Right cardiac atrium (tissue), 5 donors: Measurements from ENCODE around the gene ARHGAP12. TPM values are rescaled to one million over a fixed set of nuclear protein-coding genes. Genes with fewer than 3 reads are reported as not detected.

Source experiments
- ATAC-seq, 2 donors: fragments of 200-7000 bp; cut with Tn5 transposase; one replicate each; pipeline versions ENCODE4 v1.8.0 to v1.9.1; 2020; ENCODE audit warnings: moderate library complexity in 2 of 2, mild to moderate bottlenecking in 1 of 2
- DNase-seq, 3 donors: peaks; one replicate each; pipeline ENCODE4 v3.0.0-alpha.2; 2020
- H3K27ac ChIP-seq: one replicate; pipeline ENCODE4 v1.5.1; 2013; ENCODE audit warnings: mild to moderate bottlenecking, low read length, control low read depth, moderate library complexity
- H3K27me3 ChIP-seq: one replicate; pipeline ENCODE4 v1.6.1; 2013; ENCODE audit not compliant: control insufficient read depth, insufficient read depth
- H3K4me1 ChIP-seq: one replicate; pipeline ENCODE4 v1.6.1; 2013; ENCODE audit warnings: low read length; ENCODE audit not compliant: control insufficient read depth, insufficient read depth
- H3K4me3 ChIP-seq: one replicate; pipeline ENCODE4 v1.5.1; 2013; ENCODE audit warnings: low read length, control low read depth
- H3K9me3 ChIP-seq: one replicate; pipeline ENCODE4 v1.6.1; 2013; ENCODE audit warnings: low read length; ENCODE audit not compliant: control insufficient read depth
- whole genome bisulfite sequencing: extraction: QIAGEN DNeasy Blood & Tissue Kit; methylation state at CpG from one replicate; pipeline ENCODE4 v1.1.7; 2013; 5-methylcytosine and 5-hydroxymethylcytosine counted together
- intact Hi-C, 4 donors: fragments of 100-400 bp; cut with DNase I; formaldehyde crosslinking; loops; one replicate each; pipeline versions ENCODE4 v1.11.0 to v1.14.0; 2022 to 2023
- polyA plus RNA-seq: library from polyadenylated mRNA; stranded (reverse); fragments of 200-250 nt; gene quantifications from one replicate; pipeline ENCODE4 v1.2.3, GENCODE V29; 2013
- total RNA-seq, 4 donors: library from RNA; stranded (reverse); fragmentation: NEBNext Ultra II Directional; extraction: Animal tissue kit (Norgen Biotek cat#: 25700); gene quantifications; one replicate each; pipeline ENCODE4 v1.2.1, GENCODE V29; 2021
- donor health status: healthy with polysubstance abuse.
- donor health status: DM: no; HTN: yes; CAD: no.
- donor health status: DM: no; HTN: no; CAD: no.
- donor health status: DM: no; HTN: yes; CAD: no; lungs with severe emphysema.
- donor health status: DM: yes; HTN: yes; CAD: no.

ARHGAP12 gene
- total and polyA plus RNA-seq, 5 donors: 20.0 to 25.5 (median 24.8) TPM

DNA sequence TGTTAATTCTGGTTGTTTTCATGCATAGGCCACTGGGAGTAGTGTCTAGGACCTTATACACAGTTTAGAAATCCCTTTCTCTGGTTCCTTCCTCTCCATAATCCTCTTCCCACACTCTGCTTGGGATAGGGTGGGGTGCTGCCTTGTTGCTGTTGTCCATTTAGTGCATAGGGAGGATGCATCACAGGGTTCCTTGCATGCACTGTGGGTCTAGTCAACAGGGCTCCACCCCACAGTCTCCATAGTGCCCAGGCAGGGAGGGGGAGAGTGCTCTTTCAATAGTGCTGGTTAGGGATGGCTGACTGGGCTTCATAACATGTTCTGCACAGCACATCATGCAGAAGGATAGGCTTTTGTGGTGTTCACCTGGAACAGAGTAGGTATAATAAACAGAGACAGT lies 81.1 kb downstream of the ARHGAP12 start:
- no peaks in the 10 kb centered on the region for H3K27me3 ChIP-seq
- no peaks in the 10 kb centered on the region for H3K9me3 ChIP-seq
- no peaks in the 10 kb centered on the region for H3K4me1 ChIP-seq
- intact Hi-C loops: no loop called here
- ATAC-seq (no peak), DNase-seq (no peak)
- no peak overlapping the region for H3K4me3 ChIP-seq
- H3K27ac ChIP-seq: no peak overlapping the region

GRCh38 chr10:31838709-31839108 lies 89.9 kb downstream of the ARHGAP12 start:
- Histone ChIP-seq H3K9me3 (no peaks in the 10 kb centered on the region), H3K27me3 (no peaks in the 10 kb centered on the region), H3K4me3 (no peak overlapping the region), H3K27ac (no peak overlapping the region), H3K4me1 (no peaks in the 10 kb centered on the region)
- intact Hi-C loops: no loop called here
- 96% methylated on average over 7 of the region's 7 CpGs for WGBS
- ATAC-seq (no peak), DNase-seq (no peak)

DNA sequence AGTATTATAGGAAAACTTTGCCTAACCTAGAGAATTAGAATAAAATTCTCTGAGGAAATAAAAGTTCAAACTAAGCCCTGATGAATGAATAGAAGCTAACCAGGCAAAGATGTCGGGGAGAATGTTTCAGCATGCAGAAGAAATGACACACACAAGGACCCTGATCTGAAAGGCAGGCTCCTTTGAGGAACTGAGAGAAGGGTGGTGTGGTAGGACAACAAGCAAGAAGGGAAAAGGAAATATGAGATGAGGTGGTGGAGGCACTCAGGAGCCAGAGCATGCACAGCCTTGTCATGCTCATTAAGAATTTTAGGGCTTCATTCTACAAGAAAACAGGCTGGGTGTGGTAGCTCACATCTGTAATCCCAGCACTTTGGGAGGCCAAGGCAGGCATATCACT lies 90.6 kb downstream of the ARHGAP12 start:
- Histone ChIP-seq H3K27me3 (no peaks in the 10 kb centered on the region), H3K9me3 (no peaks in the 10 kb centered on the region), H3K4me1 (no peaks in the 10 kb centered on the region), H3K4me3 (no peak overlapping the region), H3K27ac (no peak overlapping the region)
- no peak for ATAC-seq
- WGBS: 89% methylated on average over 1 of the region's 1 CpG
- DNase-seq: no peak
- intact Hi-C loops: no loop called here

DNA sequence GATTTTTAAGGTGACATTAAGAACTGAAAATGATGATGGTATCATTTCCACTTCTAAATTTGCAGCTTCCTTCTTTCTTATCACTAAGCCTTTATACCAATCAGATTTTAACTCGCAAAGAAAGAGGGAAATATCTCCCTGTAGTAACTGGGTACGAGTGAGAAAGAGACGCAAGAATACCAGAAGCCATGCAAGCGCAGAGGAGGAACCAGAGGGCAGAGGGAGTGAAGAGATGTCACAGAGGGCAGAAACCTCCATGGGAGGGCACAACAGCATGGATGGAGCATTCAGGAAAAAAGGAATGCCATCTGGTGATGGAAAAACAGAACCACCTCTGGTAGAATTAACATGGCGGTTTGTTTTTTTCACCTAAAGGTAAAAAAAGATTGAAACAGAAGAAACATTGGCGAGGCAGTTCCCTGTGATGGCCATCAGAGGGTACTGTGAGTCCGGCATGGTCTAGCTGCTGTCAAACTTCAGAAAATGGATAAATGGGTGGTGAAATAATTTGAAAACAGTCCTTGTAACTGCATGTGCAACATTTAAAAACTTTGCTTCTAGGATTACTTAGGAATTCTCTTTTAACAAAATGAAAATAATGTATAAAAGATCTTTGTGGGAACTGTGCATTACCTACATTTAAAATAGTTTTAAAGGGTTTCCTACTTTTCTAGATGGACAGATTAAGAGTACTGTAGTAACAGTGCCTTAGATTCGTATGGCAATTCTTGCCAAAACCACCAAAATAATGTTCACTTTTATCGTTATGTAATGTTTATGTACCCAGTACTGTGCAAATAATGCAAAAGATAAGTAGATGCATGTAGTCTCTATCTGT lies 91.8 kb downstream of the ARHGAP12 start:
- Histone ChIP-seq H3K27me3 (no peaks in the 10 kb centered on the region), H3K4me3 (no peak overlapping the region), H3K27ac (no peak overlapping the region), H3K4me1 (no peaks in the 10 kb centered on the region), H3K9me3 (no peaks in the 10 kb centered on the region)
- intact Hi-C loops: no loop called here
- no peak for DNase-seq
- WGBS: 80% methylated on average over 9 of the region's 9 CpGs
- peak in 1 of 2 donors; percentile 40 for ATAC-seq

GRCh38 chr10:31833753-31834152 lies 94.9 kb downstream of the ARHGAP12 start:
- Histone ChIP-seq H3K4me1 (no peaks in the 10 kb centered on the region), H3K27ac (no peak overlapping the region), H3K4me3 (no peak overlapping the region), H3K9me3 (no peaks in the 10 kb centered on the region), H3K27me3 (no peaks in the 10 kb centered on the region)
- intact Hi-C loops: no loop called here
- ATAC-seq (no peak), DNase-seq (no peak)

DNA sequence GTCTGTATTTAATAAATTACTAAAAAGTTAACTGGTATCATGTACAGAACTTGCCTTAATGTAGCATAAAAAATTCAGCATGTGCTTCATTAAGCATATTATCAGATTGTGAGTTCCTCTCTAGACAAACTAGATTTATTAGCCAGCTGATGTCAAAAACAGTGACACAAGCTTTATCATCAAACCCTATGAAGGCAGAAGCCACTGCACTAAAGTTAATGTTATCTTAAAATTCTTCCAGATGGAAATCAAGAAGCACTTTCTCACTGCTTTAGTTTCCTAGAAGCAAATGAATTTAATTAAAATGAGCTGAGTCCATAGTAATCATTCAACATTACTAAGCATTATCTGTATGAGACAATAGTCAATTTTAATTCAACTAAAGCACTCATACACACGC lies 96.4 kb downstream of the ARHGAP12 start:
- H3K9me3 ChIP-seq: no peaks in the 10 kb centered on the region
- 90% methylated on average over 1 of the region's 1 CpG for WGBS
- no peaks in the 10 kb centered on the region for H3K27me3 ChIP-seq
- no peak for ATAC-seq
- no peak overlapping the region for H3K27ac ChIP-seq
- no peak overlapping the region for H3K4me3 ChIP-seq
- H3K4me1 ChIP-seq: no peaks in the 10 kb centered on the region
- intact Hi-C loops: no loop called here
- DNase-seq: no peak

GRCh38 chr10:31830887-31831286 lies 97.7 kb downstream of the ARHGAP12 start:
- Histone ChIP-seq H3K27me3 (no peaks in the 10 kb centered on the region), H3K27ac (no peak overlapping the region), H3K4me1 (no peaks in the 10 kb centered on the region), H3K4me3 (no peak overlapping the region), H3K9me3 (no peaks in the 10 kb centered on the region)
- ATAC-seq (no peak), DNase-seq (no peak)
- intact Hi-C loops: no loop called here
- WGBS: 83% methylated on average over 5 of the region's 5 CpGs

DNA sequence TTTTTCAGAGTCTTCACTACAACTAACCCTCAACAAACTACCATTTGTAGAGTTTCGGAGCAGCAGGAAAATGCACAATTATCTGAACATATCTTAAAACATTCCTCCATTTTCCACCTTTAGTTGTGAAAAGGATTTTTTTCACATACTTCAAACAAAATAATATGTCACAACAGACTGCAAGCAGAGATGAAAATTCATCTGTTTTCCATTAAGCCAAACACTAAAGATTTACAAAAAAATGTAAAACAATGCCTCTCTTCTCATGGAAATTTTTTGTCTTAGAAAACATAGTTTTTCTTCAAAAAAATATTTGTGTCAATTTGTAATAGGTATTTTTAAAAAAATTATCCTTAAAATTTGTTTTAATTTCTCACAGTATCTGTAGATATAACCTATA lies 98.9 kb downstream of the ARHGAP12 start:
- H3K27me3 ChIP-seq: no peaks in the 10 kb centered on the region
- no peak overlapping the region for H3K27ac ChIP-seq
- no peaks in the 10 kb centered on the region for H3K4me1 ChIP-seq
- intact Hi-C loops: no loop called here
- DNase-seq: no peak
- H3K9me3 ChIP-seq: no peaks in the 10 kb centered on the region
- 99% methylated on average over 1 of the region's 1 CpG for WGBS
- H3K4me3 ChIP-seq: no peak overlapping the region
- ATAC-seq: no peak

- no peak for ATAC-seq
- intact Hi-C loops: no loop called here
- Histone ChIP-seq H3K27ac (no peak overlapping the region), H3K4me1 (peaks cover 6% of the 10 kb centered on the region), H3K4me3 (no peak overlapping the region), H3K9me3 (no peaks in the 10 kb centered on the region), H3K27me3 (no peaks in the 10 kb centered on the region)
- 62% methylated on average over 4 of the region's 4 CpGs for WGBS
- no peak for DNase-seq
These were observed 105.3 kb downstream of the ARHGAP12 start for GRCh38 chr10:31823358-31823757.

DNA sequence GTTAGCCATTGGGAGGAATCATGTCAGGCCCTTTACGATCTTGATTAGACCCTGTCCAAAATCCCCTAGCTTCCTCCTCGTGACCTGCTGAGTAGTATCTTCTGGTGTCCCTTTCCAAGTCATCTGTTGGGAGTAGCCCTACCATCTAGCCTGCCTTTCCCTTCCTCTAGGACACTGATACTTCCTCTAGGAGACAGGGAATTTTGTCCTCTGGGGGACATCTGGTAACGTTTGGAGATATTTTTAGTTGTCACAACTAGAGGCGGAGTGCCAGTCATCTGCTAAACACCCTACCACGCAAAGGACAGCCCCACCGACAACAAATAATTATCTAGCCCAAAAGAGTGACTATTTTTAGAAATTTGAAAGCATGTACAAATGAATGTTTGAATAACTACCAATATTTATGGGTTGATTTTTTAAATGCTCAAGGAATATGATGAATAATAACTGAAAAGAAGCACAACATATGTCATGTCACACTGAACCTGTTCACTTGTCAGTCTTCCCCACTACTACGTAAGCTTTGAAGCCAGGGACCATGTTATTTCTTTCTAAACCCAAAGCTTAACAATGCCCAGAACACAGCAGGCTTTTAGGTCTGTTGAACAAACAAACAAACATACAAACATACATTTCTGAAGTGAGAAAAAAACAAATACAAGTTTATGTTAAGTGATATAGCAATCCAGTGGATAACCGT lies 105.9 kb downstream of the ARHGAP12 start:
- intact Hi-C loops: no loop called here
- H3K27ac ChIP-seq: peak overlapping the region; percentile 90
- H3K27me3 ChIP-seq: no peaks in the 10 kb centered on the region
- ATAC-seq: peak; percentile 66 to 70
- no peaks in the 10 kb centered on the region for H3K9me3 ChIP-seq
- 45% methylated on average over 8 of the region's 8 CpGs for WGBS
- no peak for DNase-seq
- H3K4me3 ChIP-seq: no peak overlapping the region
- H3K4me1 ChIP-seq: peaks cover 6% of the 10 kb centered on the region

DNA sequence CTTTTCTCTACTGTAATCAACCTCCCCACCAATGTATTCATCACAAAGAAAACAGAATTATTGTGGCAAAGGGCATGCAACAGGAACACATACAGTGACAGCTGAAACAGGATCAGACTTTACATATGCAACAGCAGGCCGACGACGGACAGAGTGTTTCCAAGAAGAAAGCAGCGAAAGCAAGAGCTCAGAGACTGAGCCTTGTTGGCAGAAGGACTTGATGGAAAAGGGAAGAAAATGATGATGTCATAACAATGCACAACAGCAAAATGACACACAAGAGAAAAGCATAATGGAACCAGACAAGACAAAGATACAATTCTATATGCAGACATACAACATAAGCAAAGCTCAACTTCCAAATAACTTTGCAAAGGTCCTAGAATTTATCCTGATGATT lies 106.5 kb downstream of the ARHGAP12 start:
- H3K4me3 ChIP-seq: no peak overlapping the region
- WGBS: 58% methylated on average over 4 of the region's 4 CpGs
- intact Hi-C loops: no loop called here
- no peaks in the 10 kb centered on the region for H3K9me3 ChIP-seq
- H3K27ac ChIP-seq: no peak overlapping the region
- H3K4me1 ChIP-seq: peaks cover 6% of the 10 kb centered on the region
- peak in 1 of 3 donors; percentile 36 for DNase-seq
- no peak for ATAC-seq
- H3K27me3 ChIP-seq: no peaks in the 10 kb centered on the region
